ENCODE results near the gene UCK2. TPM values are rescaled to one million over a fixed set of nuclear protein-coding genes. Genes with fewer than 3 reads are reported as not detected.
A peak's percentile ranks its signal among the peaks of the same experiment; 100 is the strongest.

Gene UCK2
- total RNA-seq, 1 donor: 74.2 TPM

DNA sequence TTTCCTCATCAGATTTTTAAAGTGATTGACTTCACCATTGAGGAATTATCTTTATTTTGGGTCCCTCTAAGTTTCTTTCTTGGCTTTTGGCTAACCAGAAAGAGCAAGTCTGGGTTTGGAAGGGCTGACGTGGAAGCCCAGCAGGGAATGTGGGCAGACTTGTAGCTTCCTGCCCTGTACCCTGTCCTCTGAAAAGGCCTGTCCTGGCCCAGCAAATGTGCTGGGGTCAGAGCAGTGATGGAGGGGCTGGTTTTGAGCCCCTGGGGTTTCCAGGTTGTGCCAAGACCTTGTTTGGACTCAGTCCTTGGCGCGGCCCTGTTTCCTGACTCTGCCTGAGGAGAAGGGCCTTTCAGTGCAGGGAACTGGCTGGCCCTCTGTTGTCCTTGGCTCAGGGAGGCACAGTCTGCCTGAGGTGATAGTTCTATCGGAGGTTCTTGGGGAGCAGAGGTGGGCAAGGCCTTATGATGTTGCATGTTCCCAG lies 72.1 kb downstream of the UCK2 start:
- peaks cover 66% of the 10 kb centered on the region for H3K4me1 ChIP-seq (ENCODE audit: insufficient read depth, low read length)
- H3K4me3 ChIP-seq (ENCODE audit: insufficient read depth, low read length): no peak overlapping the region
- TF ChIP-seq, protein P1, sequence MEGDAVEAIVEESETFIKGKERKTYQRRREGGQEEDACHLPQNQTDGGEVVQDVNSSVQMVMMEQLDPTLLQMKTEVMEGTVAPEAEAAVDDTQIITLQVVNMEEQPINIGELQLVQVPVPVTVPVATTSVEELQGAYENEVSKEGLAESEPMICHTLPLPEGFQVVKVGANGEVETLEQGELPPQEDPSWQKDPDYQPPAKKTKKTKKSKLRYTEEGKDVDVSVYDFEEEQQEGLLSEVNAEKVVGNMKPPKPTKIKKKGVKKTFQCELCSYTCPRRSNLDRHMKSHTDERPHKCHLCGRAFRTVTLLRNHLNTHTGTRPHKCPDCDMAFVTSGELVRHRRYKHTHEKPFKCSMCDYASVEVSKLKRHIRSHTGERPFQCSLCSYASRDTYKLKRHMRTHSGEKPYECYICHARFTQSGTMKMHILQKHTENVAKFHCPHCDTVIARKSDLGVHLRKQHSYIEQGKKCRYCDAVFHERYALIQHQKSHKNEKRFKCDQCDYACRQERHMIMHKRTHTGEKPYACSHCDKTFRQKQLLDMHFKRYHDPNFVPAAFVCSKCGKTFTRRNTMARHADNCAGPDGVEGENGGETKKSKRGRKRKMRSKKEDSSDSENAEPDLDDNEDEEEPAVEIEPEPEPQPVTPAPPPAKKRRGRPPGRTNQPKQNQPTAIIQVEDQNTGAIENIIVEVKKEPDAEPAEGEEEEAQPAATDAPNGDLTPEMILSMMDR (IDR thresholded peaks at IDR 0.05; ENCODE audit: extremely low read depth, low read depth, low read length): no peak
- no peaks in the 10 kb centered on the region for H4K20me1 ChIP-seq (ENCODE audit: insufficient read depth, low read length)
- H2AFZ ChIP-seq (ENCODE audit: low read length): peak overlapping the region; percentile 26
- H3K79me2 ChIP-seq (ENCODE audit: insufficient read depth, low read length): peaks cover 52% of the 10 kb centered on the region
- no peaks in the 10 kb centered on the region for H3K9me3 ChIP-seq (ENCODE audit: low read depth, low read length)
- H3K36me3 ChIP-seq (ENCODE audit: insufficient read depth, low read length): peaks cover 21% of the 10 kb centered on the region
- H3K27me3 ChIP-seq (ENCODE audit: insufficient read depth, low read length): no peaks in the 10 kb centered on the region
- peak overlapping the region; percentile 99 for H3K27ac ChIP-seq (ENCODE audit: low read depth, low read length)
- H3K4me2 ChIP-seq (ENCODE audit: insufficient read depth, low read length): peak overlapping the region; percentile 43
- DNase-seq (ENCODE audit: insufficient read length, low spot score, missing footprints): peak; percentile 69

DNA sequence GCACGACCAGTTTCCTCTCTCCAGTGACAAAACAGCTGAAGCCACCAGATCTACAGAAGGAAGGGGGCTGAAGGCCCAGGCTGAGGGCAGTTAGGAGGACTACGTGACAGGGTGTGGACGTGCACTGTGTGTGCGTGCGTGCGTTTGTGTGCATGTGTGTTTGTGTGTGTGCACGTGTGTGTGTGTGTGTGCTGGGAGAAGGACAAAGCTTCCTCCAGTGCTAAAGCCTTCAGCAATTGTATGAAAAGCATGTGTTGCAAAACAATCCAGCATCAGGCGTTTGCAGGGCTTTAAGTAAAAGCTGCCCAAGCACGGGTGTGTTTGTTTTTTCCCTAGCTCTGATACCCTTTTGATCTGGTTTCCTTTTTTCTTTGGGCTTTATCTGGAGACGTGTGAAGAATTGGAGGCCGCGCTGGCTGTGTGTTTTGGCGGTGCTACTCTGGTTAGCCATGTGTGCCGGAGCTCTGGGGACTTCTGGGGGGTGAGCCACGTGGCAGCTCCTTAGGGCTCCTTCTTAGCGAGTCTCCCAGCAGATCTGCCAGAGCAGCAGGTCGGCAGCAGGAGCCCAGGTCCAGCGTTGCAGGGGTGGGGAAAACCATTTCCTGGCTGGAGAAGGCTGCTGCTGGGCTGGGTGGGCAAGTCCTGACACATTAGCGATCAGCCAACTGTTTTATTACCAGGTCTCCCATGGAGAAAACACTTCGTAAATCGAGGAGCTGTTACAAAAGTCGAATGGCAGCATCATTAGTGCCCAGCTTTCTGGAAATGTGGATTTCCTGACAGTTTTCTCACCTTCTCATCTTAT lies 73.4 kb downstream of the UCK2 start:
- Histone ChIP-seq H4K20me1 (ENCODE audit: insufficient read depth, low read length) (no peaks in the 10 kb centered on the region), H3K4me2 (ENCODE audit: insufficient read depth, low read length) (no peak overlapping the region), H3K4me3 (ENCODE audit: insufficient read depth, low read length) (no peak overlapping the region), H3K27me3 (ENCODE audit: insufficient read depth, low read length) (no peaks in the 10 kb centered on the region), H3K36me3 (ENCODE audit: insufficient read depth, low read length) (peaks cover 24% of the 10 kb centered on the region), H3K79me2 (ENCODE audit: insufficient read depth, low read length) (peaks cover 51% of the 10 kb centered on the region), H2AFZ (ENCODE audit: low read length) (no peak overlapping the region), H3K9me3 (ENCODE audit: low read depth, low read length) (no peaks in the 10 kb centered on the region), H3K27ac (ENCODE audit: low read depth, low read length) (peak overlapping the region; percentile 99), H3K4me1 (ENCODE audit: insufficient read depth, low read length) (peaks cover 53% of the 10 kb centered on the region)
- TF ChIP-seq, protein P1 (IDR thresholded peaks at IDR 0.05; ENCODE audit: extremely low read depth, low read depth, low read length): no peak
- peak; percentile 19 for DNase-seq (ENCODE audit: insufficient read length, low spot score, missing footprints)

DNA sequence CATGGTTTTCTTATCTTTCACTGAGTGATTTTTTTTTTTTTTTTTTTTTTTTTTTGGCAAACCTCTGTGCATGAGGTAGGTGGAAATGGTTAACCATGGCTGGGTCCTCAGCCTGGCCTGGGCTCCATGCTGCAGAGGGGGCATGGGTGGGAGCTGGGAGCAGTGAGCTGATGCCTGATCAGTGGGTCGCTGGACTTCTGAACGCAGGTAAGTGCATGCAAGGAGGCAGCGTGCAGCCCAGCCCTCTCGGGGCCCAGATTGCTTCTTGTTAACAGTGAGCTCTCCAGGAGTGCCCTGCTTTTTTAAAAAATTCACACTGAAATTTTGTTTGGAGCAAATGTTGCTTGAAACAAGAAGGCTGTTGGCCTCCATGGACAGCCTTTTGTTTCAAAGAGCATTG lies 75.2 kb downstream of the UCK2 start:
- no peak for DNase-seq (ENCODE audit: insufficient read length, low spot score, missing footprints)
- no peaks in the 10 kb centered on the region for H4K20me1 ChIP-seq (ENCODE audit: insufficient read depth, low read length)
- H3K79me2 ChIP-seq (ENCODE audit: insufficient read depth, low read length): peaks cover 42% of the 10 kb centered on the region
- no peak overlapping the region for H3K4me3 ChIP-seq (ENCODE audit: insufficient read depth, low read length)
- H3K9me3 ChIP-seq (ENCODE audit: low read depth, low read length): no peaks in the 10 kb centered on the region
- no peak overlapping the region for H3K4me2 ChIP-seq (ENCODE audit: insufficient read depth, low read length)
- TF ChIP-seq, protein P1 (IDR thresholded peaks at IDR 0.05; ENCODE audit: extremely low read depth, low read depth, low read length): no peak
- H3K36me3 ChIP-seq (ENCODE audit: insufficient read depth, low read length): peaks cover 28% of the 10 kb centered on the region
- no peaks in the 10 kb centered on the region for H3K27me3 ChIP-seq (ENCODE audit: insufficient read depth, low read length)
- H3K4me1 ChIP-seq (ENCODE audit: insufficient read depth, low read length): peaks cover 35% of the 10 kb centered on the region
- H2AFZ ChIP-seq (ENCODE audit: low read length): no peak overlapping the region
- no peak overlapping the region for H3K27ac ChIP-seq (ENCODE audit: low read depth, low read length)

DNA sequence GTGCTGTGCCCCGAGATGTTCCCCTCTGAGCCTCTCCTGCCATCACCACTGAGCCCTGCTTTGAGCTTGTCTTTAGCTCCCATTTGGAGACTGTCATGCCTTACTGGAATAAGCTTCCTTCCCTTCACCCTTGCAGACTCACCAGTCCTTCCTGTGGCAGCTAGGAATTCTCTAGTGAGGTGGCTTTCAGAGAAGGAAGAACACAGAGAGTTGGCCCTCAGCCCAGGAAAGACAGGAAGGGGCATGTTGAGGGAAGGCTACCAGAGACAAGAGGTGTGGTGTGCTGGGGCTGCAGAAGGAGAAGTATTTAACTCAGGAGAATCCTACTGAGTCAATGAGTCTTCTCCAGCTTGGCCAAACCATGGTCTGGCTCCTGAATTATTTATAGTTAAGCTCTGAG lies 76.3 kb downstream of the UCK2 start:
- no peak for DNase-seq (ENCODE audit: insufficient read length, low spot score, missing footprints)
- H3K27me3 ChIP-seq (ENCODE audit: insufficient read depth, low read length): no peaks in the 10 kb centered on the region
- no peak overlapping the region for H2AFZ ChIP-seq (ENCODE audit: low read length)
- peaks cover 37% of the 10 kb centered on the region for H3K36me3 ChIP-seq (ENCODE audit: insufficient read depth, low read length)
- TF ChIP-seq, protein P1 (IDR thresholded peaks at IDR 0.05; ENCODE audit: extremely low read depth, low read depth, low read length): no peak
- H3K4me2 ChIP-seq (ENCODE audit: insufficient read depth, low read length): no peak overlapping the region
- peak overlapping the region; percentile 42 for H3K27ac ChIP-seq (ENCODE audit: low read depth, low read length)
- H3K79me2 ChIP-seq (ENCODE audit: insufficient read depth, low read length): peaks cover 39% of the 10 kb centered on the region
- H3K4me1 ChIP-seq (ENCODE audit: insufficient read depth, low read length): peaks cover 24% of the 10 kb centered on the region
- no peaks in the 10 kb centered on the region for H4K20me1 ChIP-seq (ENCODE audit: insufficient read depth, low read length)
- H3K9me3 ChIP-seq (ENCODE audit: low read depth, low read length): no peaks in the 10 kb centered on the region
- H3K4me3 ChIP-seq (ENCODE audit: insufficient read depth, low read length): no peak overlapping the region

Data from osteoblast (primary cell).